Lung (tissue), 12 donors: ENCODE measurements around the gene FLOT1. TPM values are rescaled to one million over a fixed set of nuclear protein-coding genes. Genes with fewer than 3 reads are reported as not detected.

Experiments
- ATAC-seq: fragments of 200-7000 bp; cut with Tn5 transposase; one replicate; pipeline ENCODE4 v1.9.1; 2020; ENCODE audit warnings: moderate number of reproducible peaks; ENCODE audit not compliant: insufficient read depth, low FRiP score
- DNase-seq, 3 donors: peaks; one replicate each; pipeline ENCODE4 v3.0.0-alpha.2; 2013 to 2017
- H3K27ac ChIP-seq, 2 donors: one replicate each; pipeline ENCODE4 v1.5.1; 2013; ENCODE audit warnings: mild to moderate bottlenecking in 2 of 2, moderate library complexity in 2 of 2, control low read depth in 1 of 2, inconsistent platforms in 1 of 2, low read depth in 1 of 2, low read length in 1 of 2
- H3K27me3 ChIP-seq, 3 donors: one replicate each; pipeline ENCODE4 v1.5.1; 2013; ENCODE audit warnings: low read length in 2 of 3; ENCODE audit not compliant: control insufficient read depth in 3 of 3, insufficient read depth in 3 of 3
- H3K36me3 ChIP-seq, 4 donors: one replicate each; pipeline ENCODE4 v1.5.1; 2013; ENCODE audit warnings: low read length in 4 of 4, mild to moderate bottlenecking in 1 of 4, moderate library complexity in 1 of 4; ENCODE audit not compliant: control insufficient read depth in 4 of 4, insufficient read depth in 4 of 4
- H3K4me1 ChIP-seq, 5 donors: one replicate each; pipeline ENCODE4 v1.5.1; 2013; ENCODE audit warnings: low read length in 5 of 5, mild to moderate bottlenecking in 2 of 5, moderate library complexity in 1 of 5; ENCODE audit not compliant: control insufficient read depth in 5 of 5, insufficient read depth in 5 of 5
- H3K4me3 ChIP-seq: one replicate; pipeline ENCODE4 v1.5.1; 2013; ENCODE audit warnings: mild to moderate bottlenecking, control low read depth, moderate library complexity
- H3K9ac ChIP-seq, 2 donors: one replicate each; pipeline ENCODE4 v1.5.1; 2013; ENCODE audit warnings: low read length in 2 of 2, control low read depth in 1 of 2; ENCODE audit not compliant: insufficient read depth in 1 of 2
- H3K9me3 ChIP-seq, 4 donors: one replicate each; pipeline ENCODE4 v1.5.1; 2013; ENCODE audit warnings: low read length in 3 of 4, mild to moderate bottlenecking in 1 of 4, moderate library complexity in 1 of 4; ENCODE audit not compliant: control insufficient read depth in 4 of 4, insufficient read depth in 3 of 4
- CTCF ChIP-seq: IDR thresholded peaks from 2 replicates; pipeline ENCODE4 v1.5.1; 2012; ENCODE audit warnings: mild to moderate bottlenecking; ENCODE audit errors: control extremely low read depth, extremely low read depth
- WGBS, 2 donors: extraction: QIAGEN DNeasy Blood & Tissue Kit; methylation state at CpG; one replicate each; pipeline ENCODE4 v1.1.7; 2013; 5-methylcytosine and 5-hydroxymethylcytosine counted together
- polyA plus RNA-seq, 2 donors: library from polyadenylated mRNA; stranded (reverse); fragments of 200-250 nt; gene quantifications; one replicate each; pipeline ENCODE4 v1.2.1, GENCODE V29; 2013
- total RNA-seq, 2 donors: library from RNA; depleted of rRNA in 1 of 2; stranded (reverse); fragments of >200 nt in 1 of 2; gene quantifications; one replicate each; pipeline ENCODE4 v1.2.1, GENCODE V29; 2014 to 2021
- donor health status: control.
- donor health status: control.
- donor health status: Bipolar disorder and iron deficiency.
- donor health status: healthy.
- donor health status: DM: yes; HTN: yes; CAD: no.

The FLOT1 gene
- total and polyA plus RNA-seq, 4 donors: 88.0 to 474 (median 188) TPM

GRCh38 chr6:30787954-30788353 lies 45.5 kb upstream of the FLOT1 start:
- 53 to 55% methylated on average over 5 of the region's 5 CpGs for WGBS, 2 donors
- H3K9ac ChIP-seq: no peak overlapping the region

GRCh38 chr6:30782425-30783014 lies 40.0 kb upstream of the FLOT1 start:
- ATAC-seq (no peak), DNase-seq (no peak)
- H3K4me1 ChIP-seq: peaks cover 16 to 48% (median 30%) of the 10 kb centered on the region in 5 donors
- peak overlapping the region in 1 of 2 donors; percentile 89 for H3K27ac ChIP-seq
- H3K9ac ChIP-seq: peak overlapping the region in 1 of 2 donors; percentile 87
- no peaks in the 10 kb centered on the region for H3K36me3 ChIP-seq
- H3K27me3 ChIP-seq: no peaks in the 10 kb centered on the region
- no peaks in the 10 kb centered on the region for H3K9me3 ChIP-seq
- no peak for TF ChIP-seq CTCF
- H3K4me3 ChIP-seq: no peak overlapping the region

More at GRCh38 chr6:30787954-30788353, 45.5 kb upstream of the FLOT1 start:
- ATAC-seq: peak; percentile 54
- no peak for DNase-seq
- no peaks in the 10 kb centered on the region for H3K4me1 ChIP-seq
- TF ChIP-seq CTCF: no peak
- H3K36me3 ChIP-seq: no peaks in the 10 kb centered on the region
- H3K9me3 ChIP-seq: no peaks in the 10 kb centered on the region
- no peak overlapping the region for H3K4me3 ChIP-seq
- no peaks in the 10 kb centered on the region for H3K27me3 ChIP-seq
- H3K27ac ChIP-seq: no peak overlapping the region

GRCh38 chr6:30781743-30782424 lies 39.4 kb upstream of the FLOT1 start:
- Histone ChIP-seq H3K27ac (peak overlapping the region; percentile 89 to 96), H3K36me3 (no peaks in the 10 kb centered on the region), H3K27me3 (no peaks in the 10 kb centered on the region), H3K9ac (peak overlapping the region in 1 of 2 donors; percentile 91), H3K4me3 (no peak overlapping the region), H3K9me3 (no peaks in the 10 kb centered on the region), H3K4me1 (peaks cover 16 to 48% (median 30%) of the 10 kb centered on the region in 5 donors)
- no peak for TF ChIP-seq CTCF
- 3 to 10% methylated on average over 13 of the region's 13 CpGs for WGBS, 2 donors
- DNase-seq (peak; percentile 98 to 99 (median 99)), ATAC-seq (peak; percentile 49)
